HG03135 (cell line): ENCODE data around the gene GRIK4.
"Not testable (repeated sequence)": the region's sequence is repeated elsewhere in the genome, so short reads cannot be mapped to it uniquely, and the experiment has no call there.

Source experiments
- ATAC-seq: cut with Tn5 transposase; IDR thresholded peaks from one replicate; pipeline ENCODE4 v1.9.1; 2021; ENCODE audit warnings: mild to moderate bottlenecking, moderate library complexity; ENCODE audit not compliant: unreplicated experiment

GRIK4 gene

DNA sequence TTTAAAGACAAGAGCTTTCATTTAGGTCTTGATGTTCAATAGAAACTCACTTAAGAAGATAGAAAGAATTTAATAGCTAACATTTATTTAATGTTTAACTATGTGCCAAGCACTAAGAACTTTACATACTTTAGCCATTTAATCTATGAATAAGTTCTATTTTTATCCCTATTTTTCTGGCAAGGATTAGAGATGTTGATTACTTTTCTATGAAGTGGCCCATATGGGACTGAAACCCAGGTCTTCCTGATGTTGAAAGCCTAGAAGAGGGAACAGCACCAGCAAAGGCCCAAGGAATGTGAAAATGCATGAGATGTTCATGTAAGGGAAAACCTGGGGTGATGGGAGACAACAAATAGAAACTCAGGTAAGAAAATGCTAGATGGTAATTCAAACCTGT, 497.0 kb downstream of the GRIK4 start:
- ATAC-seq, result no peak

DNA sequence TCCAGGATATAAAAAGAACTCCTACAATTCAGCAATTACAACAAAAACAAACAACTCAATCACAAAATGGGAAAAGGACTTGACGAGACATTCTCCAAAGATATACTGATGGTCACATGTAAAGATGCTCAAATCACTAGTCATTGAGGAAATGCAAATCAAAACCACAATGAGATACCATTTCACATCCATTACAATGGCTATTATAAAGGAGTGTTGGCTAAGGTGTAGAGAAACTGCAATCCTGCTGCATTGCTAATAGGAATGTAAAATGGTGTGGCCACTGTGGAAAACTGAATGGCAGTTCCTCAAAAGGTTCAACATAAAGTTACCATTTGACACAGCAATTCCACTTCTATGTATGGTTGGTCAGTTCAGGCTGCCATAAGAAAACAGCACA, 500.5 kb downstream of the GRIK4 start:
- ATAC-seq, result no peak

DNA sequence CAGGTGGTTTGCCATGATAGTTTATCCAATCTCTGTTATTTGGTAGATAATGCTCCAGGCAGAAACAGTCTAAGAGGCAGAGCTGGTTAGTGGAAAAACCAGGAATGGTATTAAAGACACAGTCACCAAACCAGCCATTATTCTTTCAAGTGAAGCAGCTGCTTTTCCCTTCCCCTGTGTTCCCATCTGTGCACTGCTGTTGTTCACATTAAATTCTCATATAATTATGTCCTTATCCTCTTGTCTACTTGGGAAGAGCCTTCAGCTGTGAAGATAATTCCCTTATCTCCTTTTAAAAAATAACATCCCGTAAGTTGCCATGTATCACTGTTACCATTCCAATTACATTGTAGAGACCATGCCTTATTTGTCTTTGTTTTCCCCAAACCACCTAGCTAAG, 507.2 kb downstream of the GRIK4 start:
- ATAC-seq, result no peak

DNA sequence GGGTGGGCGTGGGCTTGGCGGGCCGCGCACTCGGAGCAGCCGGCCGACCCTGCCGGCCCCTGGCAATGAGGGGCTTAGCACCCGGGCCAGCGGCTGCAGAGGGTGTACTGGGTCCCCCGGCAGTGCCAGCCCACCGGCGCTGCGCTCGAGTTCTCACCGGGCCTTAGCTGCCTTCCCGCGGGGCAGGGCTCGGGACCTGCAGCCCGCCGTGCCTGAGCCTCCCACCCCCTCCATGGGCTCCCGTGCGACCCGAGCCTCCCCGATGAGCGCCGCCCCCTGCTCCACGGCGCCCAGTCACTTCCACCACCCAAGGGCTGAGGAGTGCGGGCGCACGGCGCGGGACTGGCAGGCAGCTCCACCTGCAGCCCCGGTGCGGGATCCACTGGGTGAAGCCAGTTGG, 510.2 kb downstream of the GRIK4 start:
- ATAC-seq, result not testable (repeated sequence)

DNA sequence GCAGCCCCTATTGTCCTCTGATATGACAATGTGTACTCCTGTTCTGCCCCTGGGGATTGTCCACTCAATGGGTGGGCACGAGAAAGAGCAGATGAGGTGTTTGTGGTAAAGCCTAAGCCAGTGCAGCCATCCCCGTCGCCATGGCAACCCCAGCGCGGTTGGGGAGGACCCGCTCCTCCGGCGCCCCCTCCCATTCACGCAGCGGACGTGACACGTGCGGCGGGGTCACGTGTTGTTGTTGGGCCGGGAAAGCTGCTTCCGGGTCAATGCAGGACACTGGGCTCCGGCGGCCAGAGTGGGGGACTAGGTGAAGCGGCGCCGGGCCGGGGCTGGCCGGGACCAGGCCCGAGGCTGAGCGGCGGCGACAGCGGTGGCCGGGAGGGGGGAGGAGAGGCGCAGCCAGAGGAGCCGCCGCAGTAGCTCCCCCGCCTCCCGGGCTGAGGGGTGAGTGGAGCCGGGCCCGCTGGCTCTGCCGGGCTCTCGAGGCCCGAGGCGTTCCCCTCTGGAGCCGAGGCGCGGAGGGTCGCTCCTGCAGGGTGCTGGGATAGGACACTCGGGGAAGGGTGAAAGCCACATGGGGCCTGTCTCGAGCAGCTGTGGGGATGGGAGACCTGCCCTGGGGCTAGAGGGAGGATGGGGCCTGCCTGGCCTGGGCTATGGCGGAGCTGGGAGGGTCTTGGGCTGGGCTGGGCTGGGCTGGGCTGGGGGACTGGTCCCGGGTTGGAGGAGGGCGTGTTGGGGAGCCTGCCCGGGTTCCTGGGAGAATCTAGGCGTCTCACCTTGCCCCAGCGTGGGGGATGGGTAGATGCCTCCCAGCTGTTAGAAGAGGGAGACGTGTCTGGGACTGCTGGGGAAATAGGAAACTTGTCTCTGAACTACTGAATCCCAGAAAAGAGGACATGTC, 512.6 kb downstream of the GRIK4 start, which contains the start of gene TBCEL:
Gene TBCEL (plus strand): TSS at position 255 of the 904 bp plus-strand sequence. CDS start 21,589 bp downstream, outside the sequence.
- ATAC-seq, result peak; percentile 89

DNA sequence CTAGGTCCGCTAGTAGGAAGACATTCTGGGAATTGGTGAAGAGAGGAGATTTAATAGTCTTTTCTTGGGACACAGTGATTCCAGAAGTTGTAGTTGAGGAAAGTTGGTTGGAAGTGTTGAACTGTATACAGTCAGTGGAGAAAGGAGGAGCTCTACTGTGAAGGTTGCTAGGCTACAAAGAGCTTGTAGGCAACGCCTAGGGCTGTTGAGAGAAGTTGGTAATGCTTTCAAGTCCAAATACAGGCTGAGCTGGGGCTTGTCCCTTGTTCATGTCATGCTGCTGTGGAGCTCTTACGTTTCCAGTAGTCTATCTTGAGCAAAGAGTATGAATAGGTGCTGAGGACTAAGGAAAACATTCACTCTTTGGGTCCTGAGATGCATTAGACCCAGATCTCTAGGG, 513.4 kb downstream of the GRIK4 start:
- ATAC-seq, result no peak

DNA sequence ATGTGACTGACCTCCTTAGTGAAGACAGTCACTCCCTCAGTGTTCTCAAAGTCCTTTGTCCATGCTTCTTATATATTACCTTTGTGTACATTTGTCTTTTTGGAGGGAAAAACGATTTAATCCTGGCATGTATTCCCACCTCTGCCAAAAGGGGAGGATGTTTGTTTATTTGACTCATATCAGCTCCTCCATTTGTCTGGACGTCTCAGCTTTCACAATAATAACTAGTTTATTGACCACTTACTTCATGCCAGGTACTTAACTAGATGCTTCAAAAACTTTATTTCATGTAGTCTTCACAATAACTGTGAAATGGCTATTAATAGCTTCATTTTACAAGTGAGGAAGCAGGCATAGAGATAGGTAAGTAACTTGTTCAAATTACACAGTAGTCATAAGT, 517.6 kb downstream of the GRIK4 start:
- ATAC-seq, result no peak

DNA sequence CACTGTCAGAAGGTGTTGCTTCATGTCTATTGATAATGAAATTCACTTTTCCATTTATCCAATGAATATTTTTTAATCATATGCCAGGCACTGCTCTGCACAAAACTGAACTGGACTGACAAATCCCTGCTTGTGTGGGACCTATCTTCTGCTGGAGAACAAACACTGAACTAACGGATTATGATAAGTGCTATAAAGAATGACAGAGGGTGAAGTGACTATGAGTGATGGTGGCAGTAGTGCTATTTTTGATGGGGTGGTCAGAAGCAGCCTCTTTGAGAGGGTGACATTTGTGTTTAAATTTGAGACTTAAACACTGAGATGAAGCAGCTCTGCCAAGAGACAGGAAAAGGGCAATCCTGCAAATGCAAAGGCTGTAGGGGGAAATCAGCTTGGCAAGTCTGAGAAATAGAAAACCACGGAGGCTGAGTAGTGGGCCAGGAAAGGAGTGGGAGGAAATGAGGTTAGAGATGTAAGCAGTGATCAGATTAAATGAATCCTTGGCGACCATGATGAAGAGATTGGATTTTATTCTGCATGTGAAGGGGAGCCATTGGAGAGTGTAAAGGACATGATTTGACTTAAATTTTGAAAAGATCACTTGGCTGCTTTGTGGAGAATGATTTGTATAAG, 518.4 kb downstream of the GRIK4 start:
- ATAC-seq, result no peak

DNA sequence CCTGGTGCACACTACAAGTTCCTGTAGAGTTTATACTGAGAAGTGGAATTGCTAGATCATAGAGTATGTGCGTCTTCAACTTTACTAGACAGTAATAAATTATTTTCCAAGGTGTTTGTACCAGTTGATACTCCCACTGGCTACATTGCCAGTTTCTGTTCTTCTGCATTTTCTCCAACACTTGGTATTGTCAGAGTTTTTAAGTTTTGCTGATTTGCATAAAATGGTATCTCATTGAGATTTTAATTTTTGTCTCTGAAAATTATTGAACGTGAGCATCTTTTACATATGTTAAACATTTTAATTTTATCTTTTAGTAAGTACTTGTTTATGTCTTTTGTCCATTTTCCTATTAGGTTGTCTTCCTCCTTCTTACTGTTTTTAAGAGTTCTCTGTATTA, 519.6 kb downstream of the GRIK4 start:
- no peak for ATAC-seq

DNA sequence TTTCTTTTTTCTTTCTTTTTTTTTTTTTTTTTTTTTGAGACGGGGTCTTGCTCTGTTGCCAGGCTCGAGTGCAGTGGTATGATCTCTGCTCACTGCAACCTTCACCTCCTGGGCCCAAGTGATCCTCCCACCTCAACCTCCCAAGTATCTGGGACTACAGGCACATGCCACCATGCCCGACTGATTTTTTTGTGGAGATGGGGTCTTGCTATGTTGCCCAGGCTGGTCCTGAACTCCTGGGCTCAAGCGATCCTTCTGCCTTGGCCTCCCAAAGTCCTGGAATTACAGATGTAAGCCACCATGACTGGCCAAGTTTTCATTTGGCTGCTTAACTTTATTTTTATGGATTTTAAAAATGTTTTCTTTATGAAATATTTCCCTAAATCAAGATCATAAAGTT, 520.1 kb downstream of the GRIK4 start:
- not testable (repeated sequence) for ATAC-seq

DNA sequence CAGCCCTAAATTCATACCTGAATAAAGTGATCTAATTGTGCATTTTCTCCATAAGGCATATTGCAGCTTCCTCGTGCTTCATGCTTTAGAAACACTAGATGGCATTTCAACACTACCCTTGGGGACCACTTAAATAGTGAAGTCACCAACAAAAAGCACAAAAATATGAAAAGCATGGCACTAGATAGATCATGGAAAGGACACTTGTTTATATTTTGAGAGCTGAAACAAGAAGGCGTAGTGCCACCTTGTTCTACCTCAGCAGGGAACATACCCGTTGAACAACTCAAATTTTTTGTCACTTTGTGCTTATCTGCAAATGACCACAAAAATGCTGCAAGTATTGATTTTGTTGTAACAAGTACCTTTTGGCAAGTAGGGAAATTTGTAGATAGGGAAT, 521.0 kb downstream of the GRIK4 start:
- no peak for ATAC-seq

DNA sequence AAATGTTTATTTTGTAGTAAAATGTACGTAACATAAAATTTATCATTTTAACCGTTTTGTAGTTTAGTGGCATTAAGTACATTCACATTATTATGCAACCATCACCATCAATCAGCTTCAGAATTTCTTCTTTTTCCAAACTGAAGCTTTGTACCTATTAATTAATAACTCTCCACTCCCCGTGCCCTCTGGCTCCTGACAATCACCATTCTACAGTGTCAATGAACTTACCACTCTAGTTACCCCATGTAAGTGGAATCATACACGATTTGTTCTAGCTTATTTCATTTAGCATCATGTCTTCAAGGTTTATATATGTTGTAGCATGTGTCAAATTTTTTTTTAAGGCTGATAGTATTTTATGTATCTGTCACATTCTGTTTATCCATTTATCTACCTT, 522.1 kb downstream of the GRIK4 start:
- ATAC-seq, result no peak

DNA sequence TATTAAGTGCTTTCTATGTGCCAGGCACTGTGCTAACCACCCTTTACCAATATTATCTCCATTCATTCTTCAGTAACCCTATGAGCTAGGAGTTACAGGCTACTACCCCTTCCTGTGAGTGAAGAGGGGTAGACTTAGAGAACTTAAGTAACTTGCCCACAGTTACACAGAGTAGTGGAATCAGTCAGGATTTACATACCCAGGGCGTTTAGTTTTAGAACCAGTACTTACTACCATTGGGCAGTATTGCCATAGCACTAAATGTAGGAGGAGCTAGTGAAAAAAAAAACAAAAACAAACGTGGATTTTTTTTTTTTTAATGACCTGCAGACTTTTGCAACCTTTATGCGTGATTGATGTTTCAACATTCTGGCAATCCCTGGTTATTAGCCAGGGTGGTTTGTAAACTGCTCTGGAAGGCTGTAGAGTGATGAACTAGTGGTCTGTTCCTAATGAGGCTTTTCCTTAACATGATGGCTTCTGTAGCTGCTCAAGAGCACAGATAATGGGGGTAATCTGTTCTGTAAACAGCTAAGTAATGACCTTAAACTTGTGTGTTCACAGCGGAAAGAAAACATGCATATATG, 523.7 kb downstream of the GRIK4 start:
- ATAC-seq, result no peak

DNA sequence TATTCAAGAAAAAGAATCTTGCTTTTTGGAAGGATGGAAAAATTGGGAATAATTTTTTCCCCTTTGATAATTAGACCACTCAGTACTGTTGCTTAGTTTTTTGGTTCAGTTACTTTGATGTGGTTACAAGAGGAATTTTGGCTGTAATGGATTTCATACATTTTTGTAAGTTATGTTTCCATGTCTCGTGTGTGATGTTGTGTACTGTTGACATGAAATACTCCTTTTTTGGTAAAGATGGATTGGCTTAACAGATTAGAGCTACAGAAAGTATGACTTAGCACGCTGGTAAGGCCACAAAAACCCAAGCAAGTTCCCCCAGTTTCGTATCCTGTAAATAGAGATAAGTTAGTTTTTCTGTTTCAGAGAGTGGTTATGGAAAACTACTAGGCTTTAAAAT, 524.2 kb downstream of the GRIK4 start:
- no peak for ATAC-seq

DNA sequence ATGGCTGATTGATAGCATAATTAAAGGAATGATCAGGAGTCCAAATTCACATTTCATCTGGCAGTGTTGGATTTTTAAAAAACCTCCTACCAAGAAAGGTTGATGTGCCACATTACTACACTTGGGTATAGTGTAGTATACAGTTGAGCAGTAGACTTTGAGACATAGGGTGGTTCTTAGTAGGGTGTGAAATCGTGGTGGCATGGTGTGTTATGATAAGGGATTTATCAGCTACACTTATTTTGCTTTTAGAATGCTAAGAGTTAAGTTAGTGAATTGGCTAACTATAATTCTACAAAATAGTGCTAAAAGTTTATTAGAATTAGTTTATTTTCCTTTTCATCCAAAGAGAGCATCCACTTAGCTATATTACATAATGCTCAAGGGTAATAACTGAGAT, 525.5 kb downstream of the GRIK4 start:
- no peak for ATAC-seq
